ENCODE measurements around the gene PPP1R10.

Gene PPP1R10

GRCh38 chr6:30598912-30599624, 18.0 kb downstream of the PPP1R10 start:
- DNase-seq (ENCODE audit: low read depth), result no peak

- peak; percentile 78 for DNase-seq (ENCODE audit: low read depth)
Measured at GRCh38 chr6:30597315-30598144, 19.5 kb downstream of the PPP1R10 start.

GRCh38 chr6:30592287-30592686, 24.8 kb downstream of the PPP1R10 start:
- no peak for DNase-seq (ENCODE audit: low read depth)

- DNase-seq (ENCODE audit: low read depth), result no peak
Measured at GRCh38 chr6:30591008-30591407, 26.0 kb downstream of the PPP1R10 start.

- DNase-seq (ENCODE audit: low read depth), result no peak
Measured at GRCh38 chr6:30590509-30590908, 26.5 kb downstream of the PPP1R10 start.

GRCh38 chr6:30589754-30590358, 27.2 kb downstream of the PPP1R10 start:
- no peak for DNase-seq (ENCODE audit: low read depth)

GRCh38 chr6:30583921-30584320, 33.1 kb downstream of the PPP1R10 start:
- DNase-seq (ENCODE audit: low read depth), result no peak

GRCh38 chr6:30578051-30578450, 39.0 kb downstream of the PPP1R10 start:
- no peak for DNase-seq (ENCODE audit: low read depth)

GRCh38 chr6:30573113-30573512, 43.9 kb downstream of the PPP1R10 start:
- no peak for DNase-seq (ENCODE audit: low read depth)

GRCh38 chr6:30572148-30572547, 44.9 kb downstream of the PPP1R10 start:
- no peak for DNase-seq (ENCODE audit: low read depth)

- no peak for DNase-seq (ENCODE audit: low read depth)
Measured at GRCh38 chr6:30571762-30572082, 45.3 kb downstream of the PPP1R10 start.

- DNase-seq (ENCODE audit: low read depth), result peak; percentile 99
Measured at GRCh38 chr6:30571075-30571761, 45.8 kb downstream of the PPP1R10 start, which contains the start of gene ABCF1. Gene ABCF1, plus strand, starts transcription at chr6:30571442. Its CDS starts 46 bp downstream, at chr6:30571488.

- DNase-seq (ENCODE audit: low read depth), result no peak
Measured at GRCh38 chr6:30570740-30571074, 46.3 kb downstream of the PPP1R10 start.

- DNase-seq (ENCODE audit: low read depth), result no peak
Measured at GRCh38 chr6:30570263-30570662, 46.8 kb downstream of the PPP1R10 start.

- no peak for DNase-seq (ENCODE audit: low read depth)
Measured at GRCh38 chr6:30568245-30568644, 48.8 kb downstream of the PPP1R10 start.

GRCh38 chr6:30565772-30566171, 51.3 kb downstream of the PPP1R10 start:
- no peak for DNase-seq (ENCODE audit: low read depth)

- no peak for DNase-seq (ENCODE audit: low read depth)
Measured at GRCh38 chr6:30564114-30564513, 52.9 kb downstream of the PPP1R10 start.

- DNase-seq (ENCODE audit: low read depth), result no peak
Measured at GRCh38 chr6:30562470-30563425, 54.3 kb downstream of the PPP1R10 start.

GRCh38 chr6:30560930-30561329, 56.1 kb downstream of the PPP1R10 start:
- DNase-seq (ENCODE audit: low read depth), result no peak

- DNase-seq (ENCODE audit: low read depth), result no peak
Measured at GRCh38 chr6:30557683-30557981, 59.4 kb downstream of the PPP1R10 start.

- DNase-seq (ENCODE audit: low read depth), result peak; percentile 79
Measured at GRCh38 chr6:30556906-30557682, 59.9 kb downstream of the PPP1R10 start, which contains the start of gene PRR3. Gene PRR3, plus strand, starts transcription at chr6:30557295. Its CDS starts 50 bp downstream, at chr6:30557345.

Data from T follicular helper cell (primary cell).